Measurements from ENCODE around the gene NRSN2. TPM values are rescaled to one million over a fixed set of nuclear protein-coding genes. Genes with fewer than 3 reads are reported as not detected.

NRSN2 gene
- total and polyA plus RNA-seq, 5 experiments from 2014 or later, result 1.2 to 3.6 (median 1.7) TPM

DNA sequence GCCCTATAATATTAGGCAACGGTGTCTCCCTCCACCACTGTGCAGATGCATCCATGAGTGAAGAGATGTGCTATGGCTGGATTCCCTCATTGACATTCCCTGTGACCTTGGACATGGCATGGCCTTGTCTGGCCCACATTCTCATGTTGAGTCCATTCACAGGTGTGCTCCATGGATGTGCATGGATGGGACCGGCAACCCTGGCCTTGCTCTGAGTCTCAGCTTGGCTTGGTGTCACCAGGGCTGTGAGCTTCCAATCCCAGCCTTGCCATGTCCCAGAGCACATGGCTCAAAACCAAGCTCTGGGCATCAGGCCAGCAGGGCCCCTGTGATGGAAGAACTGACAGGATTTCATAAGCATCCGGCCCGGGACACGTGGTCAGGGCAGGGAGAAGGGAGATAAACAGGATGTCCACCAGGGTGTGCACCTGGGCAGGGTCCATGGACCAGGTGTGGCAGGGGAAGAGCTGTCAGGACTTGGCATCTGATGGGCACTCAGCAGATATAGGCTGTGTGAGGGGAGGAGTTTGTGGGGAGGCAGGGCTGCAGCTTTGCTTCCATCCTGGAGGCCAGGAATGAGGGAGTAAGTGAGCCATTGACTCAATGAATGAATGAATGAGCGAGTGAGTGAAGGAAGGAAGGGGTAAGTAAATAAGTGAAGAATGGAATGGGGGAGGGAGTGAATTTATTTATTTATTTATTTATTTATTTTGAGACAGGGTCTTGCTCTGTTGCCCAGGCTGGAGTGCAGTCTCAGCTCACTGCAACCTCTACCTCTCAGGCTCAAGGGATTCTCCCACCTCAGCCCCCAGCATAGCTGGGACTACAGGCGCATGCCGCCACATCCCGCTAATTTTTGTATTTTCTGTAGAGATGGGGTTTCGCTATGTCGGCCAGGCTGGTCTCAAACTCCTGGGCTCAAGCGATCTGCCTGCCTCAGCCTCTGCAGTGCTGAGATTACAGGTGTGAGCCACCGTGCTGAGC is 15.7 kb downstream of the NRSN2 start:
- Mint-ChIP-seq H3K4me3 (no peak overlapping the region), H3K27ac (peak overlapping the region in 4 of 10 donors; percentile 4 to 77 (median 47)), H3K4me1 (peaks cover 14 to 27% (median 24%) of the 10 kb centered on the region in 4 donors), H3K9me3 (no peaks in the 10 kb centered on the region), H3K36me3 (no peaks in the 10 kb centered on the region), H3K27me3 (peaks cover 0 to 2% (median 0%) of the 10 kb centered on the region in 5 donors)
- ATAC-seq, result peak in 1 of 2 donors; percentile 25
- POLR2A ChIA-PET, result interaction anchor here (0.6 to 0.7 kb wide), 3 partner anchors 10 to 181 kb away, joined by 3 to 4 read pairs (median 3); partner anchors contain the start of gene CSNK2A1
- no peak for DNase-seq

DNA sequence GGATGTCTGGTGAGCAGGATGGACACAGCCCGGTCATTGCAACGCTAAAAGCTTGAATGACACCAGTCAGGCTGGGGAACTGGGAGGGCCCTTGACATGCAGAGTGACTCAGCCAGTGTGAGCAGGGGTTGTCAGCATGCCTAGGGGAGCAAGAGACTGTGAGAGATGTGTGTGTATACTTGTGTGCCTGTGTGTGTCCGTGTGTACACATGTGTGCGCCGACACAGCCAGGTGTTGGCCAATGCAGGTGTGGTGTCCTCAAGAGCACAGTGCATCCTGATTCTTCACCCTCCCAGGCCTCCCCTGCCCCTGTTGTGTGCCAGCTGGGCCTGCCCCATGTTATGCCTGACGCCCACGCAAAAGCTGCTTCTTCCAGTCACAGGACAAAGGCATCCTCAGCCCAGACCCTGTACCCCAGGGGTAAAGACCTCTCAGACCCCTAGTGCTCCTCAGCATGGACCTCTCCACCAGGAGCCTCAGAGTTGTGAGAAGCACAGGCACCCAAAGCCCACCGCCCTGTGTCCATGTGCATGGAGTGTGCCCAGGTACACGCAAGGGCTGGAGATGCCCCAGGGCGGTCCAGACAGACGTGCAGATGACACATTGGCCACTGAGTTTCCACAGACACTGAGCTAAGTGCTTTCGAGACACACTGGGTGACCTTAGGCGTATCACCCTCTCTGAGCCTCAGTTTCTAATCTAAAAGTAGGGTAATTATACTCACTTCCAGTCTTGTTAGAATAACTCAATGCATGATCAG is 16.6 kb downstream of the NRSN2 start:
- Mint-ChIP-seq H3K4me1 (peaks cover 15 to 27% (median 24%) of the 10 kb centered on the region in 4 donors), H3K4me3 (no peak overlapping the region), H3K36me3 (no peaks in the 10 kb centered on the region), H3K9me3 (no peaks in the 10 kb centered on the region), H3K27ac (peak overlapping the region in 1 of 10 donors; percentile 56), H3K27me3 (peaks cover 0 to 2% (median 0%) of the 10 kb centered on the region in 5 donors)
- ATAC-seq, result no peak
- DNase-seq, result no peak
- POLR2A ChIA-PET, result no interaction called here

DNA sequence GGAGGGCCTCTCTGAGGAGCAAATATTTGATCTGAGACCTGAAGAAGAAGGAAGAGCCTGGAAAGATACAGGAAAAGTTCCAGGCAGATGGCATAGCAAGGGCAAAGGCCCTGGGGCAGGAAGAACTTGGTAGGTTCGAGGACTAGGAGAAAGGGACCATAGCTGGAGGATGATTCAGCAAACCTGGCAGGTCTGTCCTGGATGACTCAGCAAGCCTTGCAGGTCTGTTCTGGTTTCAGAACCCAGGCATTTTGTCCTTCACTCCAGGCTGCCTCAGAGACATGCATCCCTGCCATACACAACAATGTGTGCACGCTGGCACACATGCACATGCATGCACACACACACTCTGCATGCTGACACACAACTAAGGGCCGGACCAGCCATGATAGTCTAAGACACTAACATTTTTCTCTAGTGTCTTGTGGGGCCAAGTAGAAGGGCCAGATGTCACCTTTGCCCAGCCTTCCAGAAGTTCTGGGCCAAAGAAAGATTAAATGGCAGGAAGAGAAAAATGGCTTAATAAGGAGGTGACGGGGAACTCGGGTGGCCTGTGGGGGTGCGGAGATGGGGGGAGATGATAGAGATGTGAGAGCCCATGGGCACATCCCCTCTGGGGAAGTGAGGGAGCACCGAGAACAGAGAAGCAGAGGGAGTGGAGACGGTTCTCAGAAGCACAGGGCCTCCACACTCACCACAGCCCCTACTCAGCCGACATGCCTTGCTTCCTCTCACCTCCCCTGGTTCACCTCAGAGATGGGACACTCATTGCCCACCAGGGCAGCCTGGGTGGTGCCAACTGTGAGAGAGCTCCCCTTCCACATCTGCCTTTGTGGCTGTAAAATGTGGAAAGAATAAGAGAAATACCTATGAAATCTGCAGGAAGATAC is 18.2 kb downstream of the NRSN2 start:
- Mint-ChIP-seq H3K27me3 (peaks cover 0 to 6% (median 0%) of the 10 kb centered on the region in 5 donors), H3K4me3 (peak overlapping the region in 3 of 10 donors; percentile 10 to 23 (median 21)), H3K4me1 (peaks cover 17 to 27% (median 24%) of the 10 kb centered on the region in 4 donors), H3K27ac (peak overlapping the region in 4 of 10 donors; percentile 22 to 70 (median 32)), H3K9me3 (no peaks in the 10 kb centered on the region), H3K36me3 (no peaks in the 10 kb centered on the region)
- POLR2A ChIA-PET, result interaction anchor here (0.6 to 0.7 kb wide), 4 partner anchors 17 to 95 kb away, joined by 3 to 6 read pairs (median 4); no protein-coding TSS in a partner anchor
- no peak for DNase-seq
- ATAC-seq, result no peak

DNA sequence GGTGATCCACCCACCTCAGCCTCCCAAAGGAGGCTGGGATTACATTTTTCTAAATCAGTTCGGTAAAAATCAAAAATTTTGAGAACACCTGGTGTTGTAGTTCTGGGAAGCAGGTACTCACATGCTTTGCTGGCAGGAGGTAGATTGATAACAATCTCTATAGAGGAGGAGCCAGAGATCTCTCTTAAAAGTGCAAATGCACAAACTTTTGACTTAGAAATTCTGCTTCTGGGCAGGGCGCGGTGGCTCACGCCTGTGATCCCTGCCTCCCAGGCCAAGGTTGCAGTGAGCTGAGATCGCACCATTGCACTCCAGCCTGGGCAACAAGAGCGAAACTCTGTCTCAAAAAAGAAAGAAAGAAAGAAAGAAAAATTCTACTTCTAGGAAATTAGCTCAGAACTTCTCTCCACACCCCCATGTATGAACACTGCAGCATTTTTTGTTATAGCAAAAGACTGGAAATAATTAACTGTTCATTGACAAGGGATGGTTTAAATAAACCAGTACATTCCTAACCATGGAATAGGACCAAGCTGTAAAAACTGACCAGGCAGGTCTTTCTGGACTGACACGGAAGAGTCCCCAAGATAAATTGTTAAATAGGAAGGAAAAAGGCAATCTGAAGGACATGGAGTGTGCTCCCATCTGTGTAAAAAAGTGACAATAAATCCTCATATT is 19.3 kb downstream of the NRSN2 start:
- POLR2A ChIA-PET, result interaction anchor here (0.7 kb wide), 1 partner anchor 18 kb away, joined by 6 read pairs; no protein-coding TSS in a partner anchor
- peak overlapping the region in 3 of 10 donors; percentile 33 to 46 (median 41) for H3K4me3 Mint-ChIP-seq
- DNase-seq (no peak), ATAC-seq (no peak)
- H3K36me3 Mint-ChIP-seq, result no peaks in the 10 kb centered on the region
- peaks cover 0 to 7% (median 0%) of the 10 kb centered on the region in 5 donors for H3K27me3 Mint-ChIP-seq
- no peaks in the 10 kb centered on the region for H3K9me3 Mint-ChIP-seq
- H3K27ac Mint-ChIP-seq, result peak overlapping the region in 6 of 10 donors; percentile 36 to 87 (median 52)
- H3K4me1 Mint-ChIP-seq, result peaks cover 17 to 25% (median 24%) of the 10 kb centered on the region in 4 donors

DNA sequence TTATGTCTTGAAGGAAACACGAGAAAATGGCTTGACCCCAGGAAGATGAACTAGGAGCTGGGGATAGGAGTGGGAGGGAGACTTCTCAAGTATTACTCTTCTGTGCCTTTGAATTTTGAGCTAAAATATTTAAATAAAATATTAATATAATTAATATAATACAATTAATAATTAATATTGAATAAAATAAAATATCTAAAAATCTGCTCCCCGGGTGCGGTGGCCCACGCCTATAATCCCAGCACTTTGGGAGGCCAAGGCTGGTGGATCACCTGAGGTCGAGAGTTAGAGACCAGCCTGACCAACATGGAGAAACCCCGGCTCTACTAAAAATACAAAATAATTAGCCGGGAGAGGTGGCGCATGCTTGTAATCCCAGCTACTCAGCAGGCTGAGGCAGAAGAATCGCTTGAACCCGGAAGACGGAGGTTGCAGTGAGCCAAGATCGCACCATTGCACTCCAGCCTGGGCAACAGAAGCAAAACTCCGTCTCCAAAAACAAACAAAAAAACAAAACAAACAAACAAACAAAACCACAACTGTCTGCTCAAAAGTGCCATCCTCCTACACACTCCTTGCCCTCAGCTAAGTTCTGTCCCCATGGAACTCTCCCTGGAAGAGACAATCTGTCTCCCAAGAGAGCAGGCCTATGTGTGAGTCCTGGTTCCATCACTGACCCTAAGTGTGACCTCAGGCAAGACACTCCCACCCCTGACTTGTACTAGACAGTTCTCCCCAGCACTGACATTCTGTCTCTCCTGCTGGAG is 20.0 kb downstream of the NRSN2 start:
- Mint-ChIP-seq H3K36me3 (no peaks in the 10 kb centered on the region), H3K27me3 (peaks cover 0 to 7% (median 0%) of the 10 kb centered on the region in 5 donors), H3K27ac (peak overlapping the region in 2 of 10 donors; percentile 4 to 71), H3K4me3 (no peak overlapping the region), H3K4me1 (peaks cover 17 to 25% (median 23%) of the 10 kb centered on the region in 4 donors), H3K9me3 (no peaks in the 10 kb centered on the region)
- POLR2A ChIA-PET, result no interaction called here
- no peak for DNase-seq
- no peak for ATAC-seq

DNA sequence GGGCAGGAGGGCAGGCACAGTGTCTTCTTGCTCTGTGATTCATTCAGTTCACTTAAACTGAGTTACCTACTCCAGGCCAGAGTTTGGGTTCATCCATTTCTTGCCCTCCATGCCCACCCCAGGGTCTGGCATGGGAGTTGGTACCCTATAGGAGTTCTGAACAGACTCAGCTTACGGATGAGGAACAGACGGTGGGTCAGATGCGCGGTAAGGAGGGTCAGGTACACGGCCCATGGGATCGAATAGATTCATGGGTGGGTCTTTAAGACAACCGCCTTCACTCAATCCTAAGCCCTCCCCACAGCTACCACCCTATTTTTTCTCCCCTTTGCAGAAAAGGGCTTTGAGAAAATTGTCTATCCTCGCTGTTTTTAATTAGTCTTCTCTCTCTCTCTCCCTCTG is 20.6 kb downstream of the NRSN2 start:
- peak overlapping the region in 3 of 10 donors; percentile 34 to 72 (median 71) for H3K27ac Mint-ChIP-seq
- H3K9me3 Mint-ChIP-seq, result no peaks in the 10 kb centered on the region
- H3K36me3 Mint-ChIP-seq, result no peaks in the 10 kb centered on the region
- POLR2A ChIA-PET, result no interaction called here
- no peak for ATAC-seq
- H3K4me3 Mint-ChIP-seq, result no peak overlapping the region
- no peak for DNase-seq
- H3K27me3 Mint-ChIP-seq, result peaks cover 0 to 7% (median 0%) of the 10 kb centered on the region in 5 donors
- peaks cover 15 to 22% (median 20%) of the 10 kb centered on the region in 4 donors for H3K4me1 Mint-ChIP-seq

DNA sequence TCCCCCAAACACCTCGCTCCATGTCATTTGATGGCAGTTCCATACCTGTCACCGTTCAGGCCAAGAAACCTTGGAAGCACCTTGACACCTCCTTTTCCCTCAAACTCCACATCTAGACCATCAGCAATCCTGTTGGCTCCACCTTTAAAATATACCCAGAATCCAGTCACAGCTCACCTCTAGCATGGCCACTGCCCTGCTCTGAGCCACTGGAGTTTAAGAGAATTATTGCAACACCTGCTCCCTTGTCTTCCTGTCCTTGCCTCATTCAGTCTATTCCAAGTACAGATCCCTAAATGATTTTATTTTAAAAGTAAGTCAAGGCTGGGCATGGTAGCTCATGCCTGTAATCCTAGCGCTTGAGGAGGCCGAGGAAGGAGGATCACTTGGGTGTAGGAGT is 22.0 kb downstream of the NRSN2 start:
- POLR2A ChIA-PET, result no interaction called here
- peak overlapping the region in 3 of 10 donors; percentile 0 to 80 (median 44) for H3K27ac Mint-ChIP-seq

DNA sequence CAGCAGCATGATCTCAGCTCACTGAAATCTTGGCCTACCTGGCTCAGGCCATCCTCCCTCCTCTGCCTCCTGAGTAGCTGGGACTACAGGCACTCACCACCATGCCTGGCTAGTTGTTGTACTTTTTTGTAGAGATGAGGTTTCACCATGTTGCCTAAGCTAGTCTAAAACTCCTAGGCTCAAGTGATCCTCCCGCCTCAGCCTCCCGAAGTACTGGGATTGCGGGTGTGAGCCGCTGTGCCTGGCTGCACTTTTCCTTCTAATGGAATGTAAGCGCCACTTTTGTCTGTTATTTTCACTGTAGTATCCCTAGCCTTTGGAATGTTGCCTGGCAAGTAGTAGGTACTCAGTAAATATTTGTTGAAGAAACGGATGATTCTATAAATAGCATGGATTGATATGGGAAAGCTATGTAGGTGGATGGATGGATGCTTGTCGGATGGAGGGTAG is 23.3 kb downstream of the NRSN2 start:
- Mint-ChIP-seq H3K4me1 (peaks cover 12 to 21% (median 14%) of the 10 kb centered on the region in 4 donors), H3K27ac (no peak overlapping the region), H3K36me3 (no peaks in the 10 kb centered on the region), H3K4me3 (no peak overlapping the region), H3K27me3 (peaks cover 0 to 7% (median 0%) of the 10 kb centered on the region in 5 donors), H3K9me3 (no peaks in the 10 kb centered on the region)
- POLR2A ChIA-PET, result interaction anchor here (0.5 kb wide), 1 partner anchor 11 kb away, joined by 3 read pairs; no protein-coding TSS in a partner anchor
- ATAC-seq (no peak), DNase-seq (no peak)

More for the DNA sequence above, 22.0 kb downstream of the NRSN2 start:
- H3K36me3 Mint-ChIP-seq, result no peaks in the 10 kb centered on the region
- H3K4me3 Mint-ChIP-seq, result no peak overlapping the region
- no peaks in the 10 kb centered on the region for H3K9me3 Mint-ChIP-seq
- H3K4me1 Mint-ChIP-seq, result peaks cover 13 to 21% (median 19%) of the 10 kb centered on the region in 4 donors
- DNase-seq (no peak), ATAC-seq (no peak)
- H3K27me3 Mint-ChIP-seq, result peaks cover 0 to 7% (median 0%) of the 10 kb centered on the region in 5 donors

DNA sequence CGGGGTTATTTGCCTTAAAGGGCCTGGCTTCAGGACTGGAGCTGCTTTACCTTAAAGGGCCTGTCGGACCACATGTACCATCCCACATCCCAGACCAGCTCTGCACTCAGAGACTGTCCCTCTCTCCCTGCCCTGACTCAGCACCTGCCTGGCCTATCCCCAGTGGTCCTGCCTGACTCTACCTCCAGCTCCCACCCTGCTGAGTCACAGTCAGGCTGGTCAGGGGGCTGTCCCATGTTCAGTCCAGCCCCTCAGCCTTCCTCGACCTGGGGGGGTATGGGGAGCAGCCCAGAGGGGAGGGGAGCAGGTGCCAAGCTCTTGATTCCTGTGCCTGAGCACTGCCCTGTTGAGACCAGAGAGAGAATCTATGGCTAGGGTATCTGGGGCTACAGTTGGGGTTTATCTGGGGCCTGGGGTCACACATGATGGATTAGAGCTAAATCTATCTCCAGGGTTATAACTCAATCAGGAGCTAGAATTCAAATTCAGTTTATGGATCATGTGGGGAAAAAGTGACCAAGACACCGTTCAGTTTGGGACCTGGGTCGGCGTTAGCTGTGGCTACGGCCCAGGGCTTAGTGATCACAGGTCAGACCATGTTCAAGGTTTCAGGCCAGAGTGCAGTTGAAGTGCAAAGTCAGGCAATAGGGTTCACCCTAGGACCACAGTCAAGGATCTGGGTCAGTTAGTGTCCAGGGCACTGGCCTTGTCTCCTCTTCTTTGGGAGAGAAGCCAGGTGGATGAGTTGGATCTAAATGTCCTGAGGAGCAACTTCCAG is 24.3 kb downstream of the NRSN2 start:
- ATAC-seq (no peak), DNase-seq (no peak)
- no peak overlapping the region for H3K4me3 Mint-ChIP-seq
- peaks cover 4 to 12% (median 7%) of the 10 kb centered on the region in 4 donors for H3K4me1 Mint-ChIP-seq
- H3K27me3 Mint-ChIP-seq, result peaks cover 0 to 7% (median 0%) of the 10 kb centered on the region in 5 donors
- no peaks in the 10 kb centered on the region for H3K36me3 Mint-ChIP-seq
- no peak overlapping the region for H3K27ac Mint-ChIP-seq
- no peaks in the 10 kb centered on the region for H3K9me3 Mint-ChIP-seq
- POLR2A ChIA-PET, result interaction anchor here (0.6 to 0.8 kb wide), 2 partner anchors 10 to 14 kb away, joined by 3 read pairs; no protein-coding TSS in a partner anchor

Data from naive thymus-derived CD8-positive, alpha-beta T cell (primary cell).